KMS-11 (cell line): ENCODE measurements around the gene SESTD1.

Source experiments
- H2AFZ ChIP-seq: fragments of 200-600 bp; sonication (generic); 2 replicates; pipeline ENCODE4 v1.6.1; 2016; ENCODE audit warnings: antibody characterized with exemption, mixed run types, low read depth
- H3K27ac ChIP-seq: fragments of 200-600 bp; sonication (generic); 2 replicates; pipeline ENCODE4 v1.6.1; 2016; ENCODE audit warnings: mild to moderate bottlenecking, mixed run types
- H3K27me3 ChIP-seq: fragments of 200-600 bp; sonication (generic); 2 replicates; pipeline ENCODE4 v1.6.1; 2017; ENCODE audit warnings: mild to moderate bottlenecking, low read depth, mixed run types, moderate library complexity; ENCODE audit not compliant: insufficient read depth
- H3K36me3 ChIP-seq: fragments of 200-600 bp; sonication (generic); 2 replicates; pipeline ENCODE4 v1.6.1; 2017; ENCODE audit warnings: mild to moderate bottlenecking, mixed run types; ENCODE audit not compliant: insufficient read depth
- H3K4me1 ChIP-seq: fragments of 200-600 bp; sonication (generic); 2 replicates; pipeline ENCODE4 v1.6.1; 2016; ENCODE audit warnings: mild to moderate bottlenecking, low read depth, mixed run types; ENCODE audit not compliant: poor library complexity, severe bottlenecking
- H3K4me2 ChIP-seq: fragments of 200-600 bp; sonication (generic); 2 replicates; pipeline ENCODE4 v1.7.0; 2016; ENCODE audit warnings: mild to moderate bottlenecking, mixed run types
- H3K4me3 ChIP-seq: fragments of 200-600 bp; sonication (generic); IDR thresholded peaks from 2 replicates; pipeline ENCODE4 v1.6.1; 2017; ENCODE audit warnings: low read depth, low read length, mixed read lengths; ENCODE audit not compliant: insufficient read depth
- H3K79me2 ChIP-seq: fragments of 200-600 bp; sonication (generic); 2 replicates; pipeline ENCODE4 v1.6.1; 2016; ENCODE audit warnings: low read depth, mixed run types; ENCODE audit not compliant: insufficient read depth
- H3K9ac ChIP-seq: fragments of 200-600 bp; sonication (generic); 2 replicates; pipeline ENCODE4 v1.6.1; 2016; ENCODE audit warnings: mild to moderate bottlenecking, mixed run types
- H4K20me1 ChIP-seq: fragments of 200-600 bp; sonication (generic); 2 replicates; pipeline ENCODE4 v1.6.1; 2016; ENCODE audit warnings: mild to moderate bottlenecking, mixed run types; ENCODE audit not compliant: insufficient read depth
- TF ChIP-seq, protein P1 (sequence below): fragments of 200-600 bp; sonication (generic); conservative IDR thresholded peaks from 2 replicates; pipeline ENCODE4 v1.6.1; 2017; ENCODE audit warnings: low read depth, mild to moderate bottlenecking, antibody characterized with exemption, low read length, moderate library complexity, mixed read lengths

Gene SESTD1

DNA sequence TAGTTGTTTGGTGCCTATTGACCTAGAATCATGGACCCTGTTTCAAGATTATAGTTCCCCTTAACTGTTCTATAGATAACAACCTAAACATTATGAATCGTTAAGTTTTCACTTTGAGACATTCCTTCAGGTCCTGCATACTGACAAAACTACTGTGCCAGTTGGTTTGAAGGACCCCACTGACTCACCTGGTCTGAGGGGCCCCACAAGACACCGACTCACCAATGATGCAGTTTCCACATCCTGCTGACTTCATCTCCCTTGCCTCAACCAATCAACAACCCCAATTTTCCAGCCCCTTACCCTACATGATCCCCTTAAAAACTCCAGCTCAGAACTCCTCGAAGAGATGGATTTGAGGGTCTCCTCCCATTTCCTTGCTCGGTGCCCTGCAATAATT is 125.1 kb downstream of the SESTD1 start:
- Histone ChIP-seq H3K4me3 (no peak overlapping the region), H3K4me2 (no peak overlapping the region), H3K79me2 (no peaks in the 10 kb centered on the region), H3K27ac (no peak overlapping the region), H3K4me1 (no peaks in the 10 kb centered on the region), H3K36me3 (no peaks in the 10 kb centered on the region), H3K9ac (no peak overlapping the region), H3K27me3 (no peaks in the 10 kb centered on the region), H2AFZ (no peak overlapping the region), H4K20me1 (no peaks in the 10 kb centered on the region)
- TF ChIP-seq, protein P1, sequence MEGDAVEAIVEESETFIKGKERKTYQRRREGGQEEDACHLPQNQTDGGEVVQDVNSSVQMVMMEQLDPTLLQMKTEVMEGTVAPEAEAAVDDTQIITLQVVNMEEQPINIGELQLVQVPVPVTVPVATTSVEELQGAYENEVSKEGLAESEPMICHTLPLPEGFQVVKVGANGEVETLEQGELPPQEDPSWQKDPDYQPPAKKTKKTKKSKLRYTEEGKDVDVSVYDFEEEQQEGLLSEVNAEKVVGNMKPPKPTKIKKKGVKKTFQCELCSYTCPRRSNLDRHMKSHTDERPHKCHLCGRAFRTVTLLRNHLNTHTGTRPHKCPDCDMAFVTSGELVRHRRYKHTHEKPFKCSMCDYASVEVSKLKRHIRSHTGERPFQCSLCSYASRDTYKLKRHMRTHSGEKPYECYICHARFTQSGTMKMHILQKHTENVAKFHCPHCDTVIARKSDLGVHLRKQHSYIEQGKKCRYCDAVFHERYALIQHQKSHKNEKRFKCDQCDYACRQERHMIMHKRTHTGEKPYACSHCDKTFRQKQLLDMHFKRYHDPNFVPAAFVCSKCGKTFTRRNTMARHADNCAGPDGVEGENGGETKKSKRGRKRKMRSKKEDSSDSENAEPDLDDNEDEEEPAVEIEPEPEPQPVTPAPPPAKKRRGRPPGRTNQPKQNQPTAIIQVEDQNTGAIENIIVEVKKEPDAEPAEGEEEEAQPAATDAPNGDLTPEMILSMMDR: no peak

DNA sequence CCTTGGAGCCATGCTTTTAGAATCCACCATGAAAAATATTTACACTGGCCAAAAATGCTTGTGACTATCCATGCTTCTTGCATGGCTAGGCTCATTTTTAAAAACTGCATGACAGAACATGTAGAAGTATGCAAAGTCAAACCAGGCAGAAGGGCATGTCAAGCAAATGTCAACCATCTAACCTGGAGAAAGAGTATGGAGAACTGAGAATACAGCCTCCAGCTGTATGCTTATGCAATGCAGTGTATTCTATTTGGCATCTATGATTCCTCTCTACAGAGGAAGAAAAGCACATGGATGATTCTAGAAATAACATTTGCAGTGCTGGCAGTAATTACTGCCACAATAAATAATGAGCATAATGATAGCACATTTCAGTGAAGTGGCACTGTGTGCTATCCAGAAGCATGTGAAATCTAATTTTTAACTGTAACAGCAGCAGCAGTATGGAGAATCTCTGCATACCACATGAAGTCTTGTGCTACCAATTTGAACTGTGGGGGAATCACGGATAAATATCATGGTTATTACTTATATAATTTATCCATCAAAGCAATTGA is 127.4 kb downstream of the SESTD1 start:
- H3K27ac ChIP-seq: no peak overlapping the region
- no peaks in the 10 kb centered on the region for H3K79me2 ChIP-seq
- no peak overlapping the region for H3K9ac ChIP-seq
- no peak overlapping the region for H3K4me3 ChIP-seq
- no peak overlapping the region for H2AFZ ChIP-seq
- H3K4me2 ChIP-seq: no peak overlapping the region
- H3K27me3 ChIP-seq: no peaks in the 10 kb centered on the region
- no peaks in the 10 kb centered on the region for H3K36me3 ChIP-seq
- H3K4me1 ChIP-seq: no peaks in the 10 kb centered on the region
- H4K20me1 ChIP-seq: no peaks in the 10 kb centered on the region
- TF ChIP-seq, protein P1: no peak

DNA sequence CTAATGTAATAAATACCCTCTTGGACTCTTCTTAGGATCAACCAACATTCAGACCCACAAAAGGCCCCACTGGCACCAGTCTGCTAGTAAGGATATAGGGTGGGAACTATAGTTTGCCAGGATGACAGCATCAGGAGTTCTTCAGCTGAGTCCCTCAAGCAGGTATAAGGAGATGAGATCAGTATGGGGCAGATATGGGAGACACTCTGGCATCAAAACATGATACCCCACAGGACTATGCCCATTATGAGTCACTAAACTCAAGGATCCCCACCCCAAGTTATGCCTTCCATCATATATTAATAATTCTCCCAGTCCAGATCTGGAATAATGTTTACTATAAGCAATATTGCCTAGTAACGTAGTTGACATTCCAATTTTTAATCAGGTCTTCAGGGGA is 131.6 kb downstream of the SESTD1 start:
- Histone ChIP-seq H2AFZ (no peak overlapping the region), H3K27me3 (no peaks in the 10 kb centered on the region), H3K36me3 (no peaks in the 10 kb centered on the region), H3K9ac (no peak overlapping the region), H3K27ac (no peak overlapping the region), H3K4me2 (no peak overlapping the region), H3K4me1 (peaks cover 14% of the 10 kb centered on the region), H4K20me1 (no peaks in the 10 kb centered on the region), H3K4me3 (no peak overlapping the region), H3K79me2 (no peaks in the 10 kb centered on the region)
- TF ChIP-seq, protein P1: no peak

DNA sequence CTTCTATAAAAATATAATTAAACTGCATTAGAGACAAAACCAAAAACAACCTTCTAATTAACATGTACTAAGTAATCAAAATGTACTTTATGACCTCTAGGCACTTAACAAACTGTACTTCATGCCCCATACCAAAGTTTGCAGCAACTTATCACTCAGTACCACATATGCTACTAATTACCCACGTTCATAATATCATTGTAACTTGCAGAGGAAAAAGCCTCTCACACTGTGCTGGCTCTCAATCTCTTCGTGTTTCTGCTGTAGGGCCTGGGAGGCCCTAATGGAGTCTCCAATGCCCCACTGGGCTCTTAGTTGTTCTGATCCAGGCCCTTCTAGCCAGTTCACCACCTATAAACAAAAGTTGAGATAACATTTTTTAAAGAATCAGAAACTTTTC is 132.6 kb downstream of the SESTD1 start:
- Histone ChIP-seq H3K27me3 (no peaks in the 10 kb centered on the region), H3K4me3 (no peak overlapping the region), H4K20me1 (no peaks in the 10 kb centered on the region), H3K36me3 (no peaks in the 10 kb centered on the region), H3K27ac (no peak overlapping the region), H2AFZ (no peak overlapping the region), H3K9ac (no peak overlapping the region), H3K4me1 (peaks cover 14% of the 10 kb centered on the region), H3K4me2 (no peak overlapping the region), H3K79me2 (no peaks in the 10 kb centered on the region)
- TF ChIP-seq, protein P1: no peak
